Mesenchymal stem cell (in vitro differentiated cells and primary cell): ENCODE measurements around the gene C3.

ENCODE experiments used
- DNase-seq: peaks from one replicate; pipeline ENCODE4 v3.0.0-alpha.2; 2013
- H2AFZ ChIP-seq: one replicate; pipeline ENCODE4 v1.6.1; 2013; ENCODE audit warnings: low read depth, mild to moderate bottlenecking, control low read depth, inconsistent platforms, low read length, moderate library complexity
- H2AK5ac ChIP-seq: 2 replicates; pipeline ENCODE4 v1.6.1; 2013; ENCODE audit warnings: low read length, moderate library complexity, mild to moderate bottlenecking, inconsistent platforms; ENCODE audit not compliant: severe bottlenecking
- H2BK120ac ChIP-seq: one replicate; pipeline ENCODE4 v1.6.1; 2013; ENCODE audit warnings: low read depth, mild to moderate bottlenecking, inconsistent platforms, low read length, moderate library complexity
- H2BK12ac ChIP-seq, 2 experiments: one replicate each; pipeline ENCODE4 v1.6.1; 2013; ENCODE audit warnings: inconsistent platforms in 2 of 2, low read length in 2 of 2, mild to moderate bottlenecking in 2 of 2, moderate library complexity in 2 of 2, control low read depth in 1 of 2
- H2BK15ac ChIP-seq: one replicate; pipeline ENCODE4 v1.6.1; 2013; ENCODE audit warnings: mild to moderate bottlenecking, low read depth, inconsistent platforms; ENCODE audit not compliant: poor library complexity, severe bottlenecking
- H2BK5ac ChIP-seq: 2 replicates; pipeline ENCODE4 v1.6.1; 2013; ENCODE audit warnings: low read depth, mild to moderate bottlenecking, low read length, control low read depth, inconsistent platforms; ENCODE audit not compliant: poor library complexity, severe bottlenecking
- H3K14ac ChIP-seq, 2 experiments: one replicate each; pipeline ENCODE4 v1.6.1; 2013; ENCODE audit warnings: inconsistent platforms in 2 of 2, low read length in 2 of 2, control low read depth in 1 of 2, mild to moderate bottlenecking in 1 of 2, moderate library complexity in 1 of 2
- H3K18ac ChIP-seq, 2 experiments: one replicate each; pipeline ENCODE4 v1.6.1; 2013; ENCODE audit warnings: inconsistent platforms in 2 of 2, low read length in 2 of 2, control low read depth in 1 of 2, low read depth in 1 of 2, mild to moderate bottlenecking in 1 of 2
- H3K23ac ChIP-seq, 2 experiments: one replicate each; pipeline ENCODE4 v1.6.1; 2013; ENCODE audit warnings: inconsistent platforms in 2 of 2, low read length in 2 of 2, mild to moderate bottlenecking in 2 of 2, moderate library complexity in 2 of 2, control low read depth in 1 of 2
- H3K27ac ChIP-seq: 2 replicates; pipeline ENCODE4 v1.5.1; 2013; ENCODE audit warnings: mild to moderate bottlenecking, moderate library complexity, low read length, control low read depth, inconsistent platforms; ENCODE audit not compliant: poor library complexity, severe bottlenecking
- H3K27me3 ChIP-seq, 2 experiments: 2 replicates each; pipeline versions ENCODE4 v1.6.1 to v1.7.0; 2013; ENCODE audit warnings: low read length in 2 of 2, mild to moderate bottlenecking in 2 of 2, moderate library complexity in 2 of 2, control low read depth in 1 of 2, inconsistent platforms in 1 of 2; ENCODE audit not compliant: control insufficient read depth in 1 of 2, insufficient read depth in 1 of 2
- H3K36me3 ChIP-seq, 2 experiments: 2 replicates each; pipeline versions ENCODE4 v1.6.1 to v1.7.0; 2013; ENCODE audit warnings: low read length in 2 of 2, control low read depth in 1 of 2, inconsistent platforms in 1 of 2, low read depth in 1 of 2, mild to moderate bottlenecking in 1 of 2; ENCODE audit not compliant: insufficient read depth in 2 of 2, control insufficient read depth in 1 of 2
- H3K4ac ChIP-seq, 2 experiments: one replicate each; pipeline ENCODE4 v1.6.1; 2013; ENCODE audit warnings: inconsistent platforms in 2 of 2, low read length in 2 of 2, mild to moderate bottlenecking in 2 of 2, moderate library complexity in 2 of 2, control low read depth in 1 of 2, low read depth in 1 of 2
- H3K4me1 ChIP-seq: 2 replicates; pipeline ENCODE4 v1.6.1; 2013; ENCODE audit warnings: low read depth, low read length, control low read depth; ENCODE audit not compliant: control insufficient read depth, insufficient read depth
- H3K4me2 ChIP-seq: 2 replicates; pipeline ENCODE4 v1.6.1; 2013; ENCODE audit warnings: low read length, mild to moderate bottlenecking, inconsistent platforms; ENCODE audit not compliant: poor library complexity, severe bottlenecking
- H3K4me3 ChIP-seq, 2 experiments: 2 replicates each; pipeline versions ENCODE4 v1.5.1 to v1.7.0; 2013; ENCODE audit warnings: low read length in 2 of 2, mild to moderate bottlenecking in 2 of 2, control low read depth in 1 of 2, low read depth in 1 of 2; ENCODE audit not compliant: insufficient read depth in 1 of 2
- H3K79me1 ChIP-seq: replicated peaks from 2 replicates; pipeline ENCODE4 v1.6.1; 2013; ENCODE audit warnings: mild to moderate bottlenecking, control low read depth, low read length, inconsistent platforms; ENCODE audit not compliant: poor library complexity, severe bottlenecking
- H3K9ac ChIP-seq: 2 replicates; pipeline ENCODE4 v1.7.0; 2013; ENCODE audit warnings: mild to moderate bottlenecking, low read length, moderate library complexity
- H3K9me3 ChIP-seq: 2 replicates; pipeline ENCODE4 v1.7.0; 2013; ENCODE audit warnings: mild to moderate bottlenecking, low read length; ENCODE audit not compliant: control insufficient read depth
- H4K8ac ChIP-seq: one replicate; pipeline ENCODE4 v1.6.1; 2013; ENCODE audit warnings: inconsistent platforms, mild to moderate bottlenecking, low read length, moderate library complexity
- H4K91ac ChIP-seq: one replicate; pipeline ENCODE4 v1.6.1; 2013; ENCODE audit warnings: mild to moderate bottlenecking, low read length, inconsistent platforms
- WGBS: methylation state at CpG from one replicate; pipeline ENCODE4 v1.1.7; 2013; ENCODE audit warnings: mixed read lengths; 5-methylcytosine and 5-hydroxymethylcytosine counted together

The C3 gene

DNA sequence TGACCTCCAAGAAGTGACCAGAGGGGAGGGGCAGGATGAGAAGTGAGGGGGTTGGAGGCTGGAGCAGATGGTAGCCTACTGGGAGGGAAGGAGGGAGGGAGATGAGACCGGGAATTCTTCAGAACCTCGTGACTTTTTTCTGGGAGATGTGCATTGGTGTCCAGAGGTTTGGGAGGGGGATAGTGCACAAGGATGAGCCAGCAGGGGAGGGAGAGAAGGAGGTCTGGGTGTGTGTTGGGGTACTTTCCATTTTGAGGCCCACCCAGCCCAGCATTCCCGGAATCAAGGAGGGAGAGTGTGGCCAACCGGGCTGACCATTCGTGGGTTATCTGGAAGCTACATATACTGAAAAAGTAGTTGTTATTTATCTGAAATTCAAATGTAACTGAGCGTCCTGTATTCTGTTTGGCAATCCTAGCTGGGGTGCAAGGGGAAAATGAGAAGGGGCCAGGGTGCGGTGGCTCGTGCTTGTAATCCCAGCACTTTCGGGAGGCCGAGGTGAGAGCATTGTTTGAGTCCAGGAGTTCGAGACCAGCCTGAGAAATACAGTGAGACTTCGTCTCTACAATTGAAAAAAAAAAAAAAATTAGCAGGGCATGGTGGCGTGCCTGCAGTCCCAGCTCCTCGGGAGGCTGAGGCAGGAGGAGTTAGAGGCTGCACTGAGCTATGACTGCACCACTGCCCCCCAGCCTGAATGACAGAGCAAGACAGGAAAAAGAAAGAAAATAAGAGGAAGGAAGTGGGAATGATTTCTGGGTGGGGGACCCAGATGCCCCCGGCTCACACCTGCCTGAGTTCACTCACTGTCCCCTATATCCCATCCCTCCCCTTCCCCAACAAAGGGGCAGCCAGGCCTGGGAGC is 4.4 kb upstream of the C3 start:
- no peak overlapping the region for H3K18ac ChIP-seq
- peaks cover 0 to 2% of the 10 kb centered on the region in 2 experiments for H3K27me3 ChIP-seq
- no peak overlapping the region for H3K4me3 ChIP-seq
- H2AFZ ChIP-seq: no peak overlapping the region
- WGBS: 79% methylated on average over 15 of the region's 15 CpGs
- peaks cover 27% of the 10 kb centered on the region for H3K4me1 ChIP-seq
- H3K4ac ChIP-seq: no peak overlapping the region
- H2AK5ac ChIP-seq: peak overlapping the region; percentile 74
- no peak overlapping the region for H2BK15ac ChIP-seq
- no peaks in the 10 kb centered on the region for H3K9me3 ChIP-seq
- no peak overlapping the region for H2BK12ac ChIP-seq
- peaks cover 3 to 4% of the 10 kb centered on the region in 2 experiments for H3K36me3 ChIP-seq
- no peak for DNase-seq
- H2BK5ac ChIP-seq: no peak overlapping the region
- H4K8ac ChIP-seq: no peak overlapping the region
- no peaks in the 10 kb centered on the region for H3K79me1 ChIP-seq
- H3K23ac ChIP-seq: no peak overlapping the region
- no peak overlapping the region for H3K9ac ChIP-seq
- H3K4me2 ChIP-seq: peak overlapping the region; percentile 20
- peak overlapping the region; percentile 46 for H3K27ac ChIP-seq
- no peak overlapping the region for H4K91ac ChIP-seq
- H3K14ac ChIP-seq: no peak overlapping the region
- H2BK120ac ChIP-seq: no peak overlapping the region

DNA sequence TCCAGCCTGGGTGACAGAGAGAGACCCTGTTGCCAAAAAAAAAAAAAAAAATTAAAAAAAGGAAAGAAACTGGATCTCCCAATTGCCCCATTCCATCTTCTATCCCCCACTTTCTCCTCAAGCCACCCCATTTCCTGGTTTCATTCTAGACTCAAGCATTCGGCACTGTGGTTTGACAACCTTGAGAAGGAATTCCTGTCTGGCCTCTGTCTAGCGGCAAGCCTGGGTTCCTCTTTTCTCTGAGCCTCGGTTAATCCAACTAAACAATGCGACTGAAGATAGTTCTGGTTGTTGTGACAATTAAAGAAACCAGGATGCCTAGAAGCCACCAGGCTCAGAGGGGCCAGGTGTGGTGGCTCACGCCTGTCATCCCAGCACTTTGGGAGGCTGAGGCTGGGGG is 3.3 kb upstream of the C3 start:
- H3K14ac ChIP-seq: no peak overlapping the region
- no peak overlapping the region for H2BK120ac ChIP-seq
- peaks cover 0 to 6% of the 10 kb centered on the region in 2 experiments for H3K27me3 ChIP-seq
- no peak overlapping the region for H3K27ac ChIP-seq
- H3K4me1 ChIP-seq: peaks cover 27% of the 10 kb centered on the region
- no peak for DNase-seq
- no peak overlapping the region for H2BK15ac ChIP-seq
- no peak overlapping the region for H3K18ac ChIP-seq
- H3K79me1 ChIP-seq: no peaks in the 10 kb centered on the region
- H2BK5ac ChIP-seq: no peak overlapping the region
- H4K91ac ChIP-seq: no peak overlapping the region
- no peak overlapping the region for H4K8ac ChIP-seq
- no peak overlapping the region for H3K23ac ChIP-seq
- peak overlapping the region; percentile 68 for H2AK5ac ChIP-seq
- H3K4ac ChIP-seq: no peak overlapping the region
- H3K36me3 ChIP-seq: peaks cover 1 to 3% of the 10 kb centered on the region in 2 experiments
- no peaks in the 10 kb centered on the region for H3K9me3 ChIP-seq
- H3K4me2 ChIP-seq: no peak overlapping the region
- H3K9ac ChIP-seq: no peak overlapping the region
- no peak overlapping the region for H2BK12ac ChIP-seq
- 84% methylated on average over 5 of the region's 5 CpGs for WGBS
- H3K4me3 ChIP-seq: no peak overlapping the region
- H2AFZ ChIP-seq: no peak overlapping the region

DNA sequence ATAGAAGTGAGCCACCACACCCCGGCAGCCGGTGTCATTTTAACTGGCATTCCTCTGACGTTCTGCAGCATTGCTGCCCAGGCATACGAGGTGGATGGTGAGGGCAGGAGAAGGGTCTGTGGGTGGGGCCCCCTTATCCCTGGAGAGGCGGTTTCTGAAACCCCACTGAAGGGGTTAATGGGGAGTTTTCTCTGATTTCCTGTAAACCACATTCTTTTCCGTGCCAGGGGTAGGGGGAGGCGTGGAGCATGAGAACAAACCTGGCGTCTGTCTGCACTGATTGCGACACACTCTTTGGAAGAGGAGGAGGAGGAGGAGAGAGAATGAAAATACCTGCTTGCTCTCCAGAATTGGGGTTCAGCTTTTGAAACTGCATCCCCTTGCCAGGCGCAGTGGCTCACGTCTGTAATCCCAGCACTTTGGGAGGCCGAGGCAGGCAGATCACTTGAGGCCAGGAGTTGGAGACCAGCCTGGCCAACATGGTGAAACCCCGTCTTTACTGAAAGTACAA is 2.7 kb upstream of the C3 start:
- Histone ChIP-seq H3K4ac (no peak overlapping the region), H3K27me3 (peaks cover 0 to 6% of the 10 kb centered on the region in 2 experiments), H3K36me3 (peaks cover 0 to 3% of the 10 kb centered on the region in 2 experiments), H3K4me2 (no peak overlapping the region), H3K27ac (no peak overlapping the region), H3K4me3 (no peak overlapping the region), H3K79me1 (no peaks in the 10 kb centered on the region), H4K8ac (no peak overlapping the region), H3K23ac (no peak overlapping the region), H2AFZ (no peak overlapping the region), H3K14ac (no peak overlapping the region), H3K4me1 (peaks cover 26% of the 10 kb centered on the region), H4K91ac (no peak overlapping the region), H2AK5ac (no peak overlapping the region), H2BK120ac (no peak overlapping the region), H2BK5ac (no peak overlapping the region), H3K18ac (no peak overlapping the region), H3K9me3 (no peaks in the 10 kb centered on the region), H2BK12ac (no peak overlapping the region), H3K9ac (no peak overlapping the region), H2BK15ac (no peak overlapping the region)
- 50% methylated on average over 13 of the region's 13 CpGs for WGBS
- DNase-seq: peak; percentile 24

DNA sequence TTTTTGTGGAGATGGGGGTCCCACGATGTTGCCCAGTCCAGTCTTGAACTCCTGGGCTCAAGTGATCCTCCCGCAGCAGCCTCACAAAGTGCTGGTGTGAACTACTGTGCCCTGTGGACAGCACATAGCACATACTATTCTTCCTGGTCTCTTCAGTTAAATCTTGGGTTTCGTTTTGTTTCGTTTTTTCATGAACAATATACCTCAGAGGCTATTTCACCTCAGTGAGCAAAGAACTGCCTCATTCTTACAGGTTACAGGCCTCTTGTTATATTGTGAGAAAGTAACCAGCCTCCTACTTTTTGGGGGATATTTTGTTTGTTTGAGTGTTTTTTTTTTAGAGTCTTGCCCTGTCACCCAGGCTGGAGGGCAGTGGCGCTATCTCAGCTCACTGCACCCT is 1.3 kb upstream of the C3 start:
- Histone ChIP-seq H2BK15ac (no peak overlapping the region), H2BK5ac (no peak overlapping the region), H3K23ac (no peak overlapping the region)

More for the DNA sequence above, 1.3 kb upstream of the C3 start:
- H2AK5ac ChIP-seq: no peak overlapping the region
- no peak overlapping the region for H4K91ac ChIP-seq
- H2BK12ac ChIP-seq: no peak overlapping the region
- H3K27ac ChIP-seq: no peak overlapping the region
- no peak overlapping the region for H2BK120ac ChIP-seq
- no peak for DNase-seq
- no peaks in the 10 kb centered on the region for H3K9me3 ChIP-seq
- H3K36me3 ChIP-seq: peaks cover 3 to 11% of the 10 kb centered on the region in 2 experiments
- H3K79me1 ChIP-seq: no peaks in the 10 kb centered on the region
- peaks cover 0 to 6% of the 10 kb centered on the region in 2 experiments for H3K27me3 ChIP-seq
- H3K4me3 ChIP-seq: no peak overlapping the region
- H3K4me1 ChIP-seq: peaks cover 25% of the 10 kb centered on the region
- WGBS: 62% methylated on average over 4 of the region's 5 CpGs
- H4K8ac ChIP-seq: no peak overlapping the region
- no peak overlapping the region for H3K4me2 ChIP-seq
- H3K18ac ChIP-seq: no peak overlapping the region
- no peak overlapping the region for H3K14ac ChIP-seq
- H2AFZ ChIP-seq: no peak overlapping the region
- no peak overlapping the region for H3K9ac ChIP-seq
- no peak overlapping the region for H3K4ac ChIP-seq
